HCT116 (cell line): Measurements from ENCODE around the gene ROR2. TPM values are rescaled to one million over a fixed set of nuclear protein-coding genes. Genes with fewer than 3 reads are reported as not detected.

ENCODE experiments used
- ATAC-seq: fragments of 200-7000 bp; cut with Tn5 transposase; 2 replicates; pipeline ENCODE4 v1.9.1; 2020; ENCODE audit warnings: mild to moderate bottlenecking, moderate library complexity
- BruUV-seq: library from RNA; stranded (reverse); fragments of 400-500 nt; replicated peaks from 2 replicates; lab custom pipeline; 2021; lab: Mats Ljungman, UMichigan
- CTCF ChIA-PET: fragments of 300-600 bp; sonication (Branson Sonifier 250); formaldehyde crosslinking; loops from one replicate; lab custom pipeline; 2021; ENCODE audit warnings: antibody characterized with exemption; lab: Charles Lee
- POLR2A ChIA-PET: fragments of 300-600, 350-600 bp; sonication (Branson Sonifier 250); formaldehyde crosslinking; loops from one replicate; lab custom pipeline; 2021; ENCODE audit warnings: antibody characterized with exemption; lab: Charles Lee
- RAD21 ChIA-PET, 2 experiments: fragments of 300-600 bp; sonication (Branson Sonifier 250); formaldehyde crosslinking; loops; one replicate each; lab custom pipeline; 2023; ENCODE audit warnings: low total read pairs in 2 of 2; ENCODE audit not compliant: uncharacterized antibody in 2 of 2, unreplicated experiment in 2 of 2, low non-redundant PET in 1 of 2; lab: Charles Lee
- DNase-seq: peaks from one replicate; pipeline ENCODE4 v3.0.0-alpha.2; 2010; ENCODE audit warnings: low read depth, low spot score
- H2AFZ ChIP-seq: fragments of 200-600 bp; shearing (Covaris generic), sonication (generic); 2 replicates; pipeline ENCODE4 v1.6.1; 2017; ENCODE audit warnings: low read depth, mixed run types, mixed read lengths, antibody characterized with exemption, low read length; ENCODE audit not compliant: poor library complexity, severe bottlenecking
- H3K27ac ChIP-seq: 2 replicates; pipeline ENCODE4 v1.5.1; 2012; ENCODE audit warnings: low read depth, low read length
- H3K27me3 ChIP-seq: fragments of 200-600 bp; sonication (generic); 2 replicates; pipeline ENCODE4 v1.6.1; 2016; ENCODE audit warnings: mixed run types, low read length, mixed read lengths; ENCODE audit not compliant: insufficient read depth
- H3K36me3 ChIP-seq, 2 experiments: fragments of 200-500 bp in 1 of 2; fragments of 200-600 bp in 1 of 2; sonication (Bioruptor generic) in 1 of 2; sonication (generic) in 1 of 2; 2 replicates each; pipeline versions ENCODE4 v1.5.1 to v1.6.1; 2014 to 2016; ENCODE audit warnings: low read length in 2 of 2, inconsistent platforms in 1 of 2, mixed read lengths in 1 of 2, mixed run types in 1 of 2; ENCODE audit not compliant: insufficient read depth in 2 of 2, control insufficient read depth in 1 of 2
- H3K4me1 ChIP-seq, 2 experiments: fragments of 200-600 bp in 1 of 2; sonication (generic) in 1 of 2; 2 replicates each; pipeline versions ENCODE4 v1.5.1 to v1.6.1; 2012 to 2017; ENCODE audit warnings: low read length in 2 of 2, inconsistent platforms in 1 of 2, mild to moderate bottlenecking in 1 of 2, mixed read lengths in 1 of 2, mixed run types in 1 of 2, moderate library complexity in 1 of 2; ENCODE audit not compliant: insufficient read depth in 2 of 2, control insufficient read depth in 1 of 2
- H3K4me2 ChIP-seq: fragments of 200-600 bp; sonication (generic); 2 replicates; pipeline ENCODE4 v1.6.1; 2017; ENCODE audit warnings: mixed run types, low read length, mixed read lengths
- H3K4me3 ChIP-seq, 2 experiments: fragments of 200-600 bp in 1 of 2; sonication (generic) in 1 of 2; replicated peaks in 1 of 2; 2 replicates each; pipeline ENCODE4 v1.5.1; 2011 to 2016; ENCODE audit warnings: low read length in 2 of 2, control low read depth in 1 of 2, low read depth in 1 of 2, mild to moderate bottlenecking in 1 of 2, mixed read lengths in 1 of 2, mixed run types in 1 of 2
- H3K79me2 ChIP-seq: fragments of 200-600 bp; sonication (generic); 2 replicates; pipeline ENCODE4 v1.6.1; 2017; ENCODE audit warnings: mild to moderate bottlenecking, mixed run types, low read length, moderate library complexity, mixed read lengths; ENCODE audit not compliant: insufficient read depth
- H3K9ac ChIP-seq: fragments of 200-600 bp; sonication (generic); 2 replicates; pipeline ENCODE4 v1.6.1; 2016; ENCODE audit warnings: low read length, mixed read lengths
- H3K9me2 ChIP-seq: fragments of 200-600 bp; sonication (generic), shearing (Covaris generic); 2 replicates; pipeline ENCODE4 v1.6.1; 2017; ENCODE audit warnings: mixed run types, mild to moderate bottlenecking, moderate library complexity; ENCODE audit not compliant: insufficient read depth
- H3K9me3 ChIP-seq, 2 experiments: fragments of 200-500 bp in 1 of 2; fragments of 200-600 bp in 1 of 2; sonication (Bioruptor generic) in 1 of 2; sonication (generic) in 1 of 2; 2 replicates each; pipeline ENCODE4 v1.6.1; 2014 to 2017; ENCODE audit warnings: low read length in 2 of 2, mixed read lengths in 2 of 2, inconsistent platforms in 1 of 2, low read depth in 1 of 2, mild to moderate bottlenecking in 1 of 2, mixed run types in 1 of 2, moderate library complexity in 1 of 2; ENCODE audit not compliant: control insufficient read depth in 1 of 2, insufficient read depth in 1 of 2
- H4K20me1 ChIP-seq: fragments of 200-600 bp; sonication (generic), shearing (Covaris generic); 2 replicates; pipeline ENCODE4 v1.6.1; 2017; ENCODE audit warnings: mixed run types, mild to moderate bottlenecking, moderate library complexity; ENCODE audit not compliant: insufficient read depth
- CTCF ChIP-seq, 3 experiments: fragments of 200-600 bp in 1 of 3; sonication (generic) in 1 of 3; IDR thresholded peaks in 2 of 3; conservative IDR thresholded peaks in 1 of 3; 2 replicates each; pipeline ENCODE4 v1.5.1; 2012 to 2017; ENCODE audit warnings: low read depth in 2 of 3, low read length in 2 of 3, antibody characterized with exemption in 1 of 3, borderline replicate concordance in 1 of 3, control low read depth in 1 of 3, mild to moderate bottlenecking in 1 of 3, mixed read lengths in 1 of 3, mixed run types in 1 of 3, moderate library complexity in 1 of 3; ENCODE audit not compliant: insufficient read depth in 1 of 3
- ELF1 ChIP-seq: IDR thresholded peaks from 2 replicates; pipeline ENCODE4 v1.6.1; 2012; ENCODE audit warnings: low read depth, borderline replicate concordance
- EZH2phosphoT487 ChIP-seq: fragments of 200-600 bp; IDR thresholded peaks from 2 replicates; pipeline ENCODE4 v1.6.1; 2018; ENCODE audit warnings: antibody characterized with exemption, borderline replicate concordance
- FOSL1 ChIP-seq: IDR thresholded peaks from 2 replicates; pipeline ENCODE4 v1.6.1; 2012; ENCODE audit warnings: low read depth
- JUND ChIP-seq: IDR thresholded peaks from 2 replicates; pipeline ENCODE4 v1.6.1; 2012
- SP1 ChIP-seq: IDR thresholded peaks from 2 replicates; pipeline ENCODE4 v1.6.1; 2012; ENCODE audit warnings: low read depth
- TCF7L2 ChIP-seq: IDR thresholded peaks from 2 replicates; pipeline ENCODE4 v1.7.0; 2011; ENCODE audit warnings: borderline replicate concordance, inconsistent platforms; ENCODE audit not compliant: insufficient read depth, insufficient read length; ENCODE audit errors: extremely low read depth
- YY1 ChIP-seq: IDR thresholded peaks from 2 replicates; pipeline ENCODE4 v1.6.1; 2011; ENCODE audit warnings: low read length, low read depth, moderate library complexity, mild to moderate bottlenecking; ENCODE audit not compliant: insufficient replicate concordance; ENCODE audit errors: extremely low read depth
- ZBTB33 ChIP-seq: IDR thresholded peaks from 2 replicates; pipeline ENCODE4 v1.6.1; 2011; ENCODE audit warnings: mild to moderate bottlenecking, low read length, moderate library complexity; ENCODE audit not compliant: insufficient replicate concordance; ENCODE audit errors: extremely low read depth
- ZFX ChIP-seq: fragments of 450-650 bp; IDR thresholded peaks from 2 replicates; pipeline ENCODE4 v1.6.1; 2017
- intact Hi-C: fragments of 100-400 bp; cut with micrococcal nuclease; formaldehyde crosslinking; loops from 2 replicates; pipeline ENCODE4 v1.10.0; 2022
- total RNA-seq: library from RNA; stranded (reverse); gene quantifications from one replicate; pipeline ENCODE4 v1.2.1, GENCODE V29; 2021; ENCODE audit not compliant: unreplicated experiment

ROR2 gene
- total RNA-seq, 1 experiment from 2014 or later, result 15.7 TPM

- TF ChIP-seq SP1 (no peak), CTCF (IDR thresholded peaks at IDR 0.05 in 2 of 3, conservative IDR thresholded peaks at IDR 0.05 in 1 of 3; ENCODE audit: borderline replicate concordance in 1 of 3, insufficient read depth in 1 of 3, low read depth in 2 of 3, low read length in 2 of 3) (no peak)
- TF ChIP-seq, all 23 proteins: peak for 0
- no peak overlapping the region for H3K4me3 ChIP-seq
- no peaks in the 10 kb centered on the region for H3K79me2 ChIP-seq
- H3K27me3 ChIP-seq, result no peaks in the 10 kb centered on the region
- no peaks in the 10 kb centered on the region for H3K4me1 ChIP-seq
- no TSS peak for BruUV-seq
- no peaks in the 10 kb centered on the region for H3K9me3 ChIP-seq
- H3K9ac ChIP-seq, result no peak overlapping the region
- ATAC-seq (no peak), DNase-seq (no peak)
- H3K9me2 ChIP-seq, result no peaks in the 10 kb centered on the region
- no peaks in the 10 kb centered on the region for H4K20me1 ChIP-seq
- POLR2A ChIA-PET, result no interaction called here
- no peaks in the 10 kb centered on the region for H3K36me3 ChIP-seq
- H3K27ac ChIP-seq, result no peak overlapping the region
- CTCF ChIA-PET, result no interaction called here
- intact Hi-C loops, result no loop called here
- RAD21 ChIA-PET, result no interaction called here
- H2AFZ ChIP-seq, result no peak overlapping the region
- H3K4me2 ChIP-seq, result no peak overlapping the region
Measured at GRCh38 chr9:91867740-91868139, 82.3 kb downstream of the ROR2 start.

GRCh38 chr9:91865041-91865440 is 85.0 kb downstream of the ROR2 start:
- H3K36me3 ChIP-seq, result no peaks in the 10 kb centered on the region
- no peak overlapping the region for H3K4me3 ChIP-seq
- H3K9ac ChIP-seq, result no peak overlapping the region
- intact Hi-C loops, result no loop called here
- ATAC-seq (no peak), DNase-seq (no peak)
- no peaks in the 10 kb centered on the region for H4K20me1 ChIP-seq
- no peaks in the 10 kb centered on the region for H3K79me2 ChIP-seq
- no peaks in the 10 kb centered on the region for H3K4me1 ChIP-seq
- RAD21 ChIA-PET, result no interaction called here
- H3K4me2 ChIP-seq, result no peak overlapping the region
- H3K27ac ChIP-seq, result no peak overlapping the region
- CTCF ChIA-PET, result no interaction called here
- TF ChIP-seq YY1 (no peak), FOSL1 (no peak), JUND (no peak), ELF1 (no peak), ZBTB33 (no peak), EZH2phosphoT487 (no peak), ZFX (no peak), SP1 (no peak), CTCF (IDR thresholded peaks at IDR 0.05 in 2 of 3, conservative IDR thresholded peaks at IDR 0.05 in 1 of 3; ENCODE audit: borderline replicate concordance in 1 of 3, insufficient read depth in 1 of 3, low read depth in 2 of 3, low read length in 2 of 3) (no peak), TCF7L2 (no peak)
- H3K9me3 ChIP-seq, result no peaks in the 10 kb centered on the region
- H3K27me3 ChIP-seq, result no peaks in the 10 kb centered on the region
- BruUV-seq, result no TSS peak
- POLR2A ChIA-PET, result no interaction called here
- no peaks in the 10 kb centered on the region for H3K9me2 ChIP-seq
- no peak overlapping the region for H2AFZ ChIP-seq
